HepG2 (cell line): ENCODE results near the gene CCDC18. TPM values are rescaled to one million over a fixed set of nuclear protein-coding genes. Genes with fewer than 3 reads are reported as not detected.

Source experiments
- CREM ChIP-seq, 2 experiments: sonication (generic) in 1 of 2; formaldehyde crosslinking in 1 of 2; IDR thresholded peaks; 2 replicates each; pipeline versions ENCODE4 v1.4.0 to v1.6.1; 2016 to 2020; ENCODE audit warnings: antibody characterized with exemption in 1 of 2, mild to moderate bottlenecking in 1 of 2, missing genetic modification reagents in 1 of 2
- ESRRA ChIP-seq: sonication (generic); formaldehyde crosslinking; IDR thresholded peaks from 2 replicates; pipeline ENCODE4 v1.5.1; 2020; ENCODE audit warnings: mild to moderate bottlenecking, low read depth, missing genetic modification reagents
- GTF2F1 ChIP-seq: fragments of 150-350 bp; IDR thresholded peaks from 2 replicates; pipeline ENCODE4 v1.6.1; 2014; ENCODE audit warnings: low read length
- HES4 ChIP-seq: sonication (generic); formaldehyde crosslinking; IDR thresholded peaks from 2 replicates; pipeline ENCODE4 v1.9.0; 2021; ENCODE audit warnings: mild to moderate bottlenecking, missing genetic modification reagents, borderline replicate concordance
- HNF4A ChIP-seq: sonication (generic); formaldehyde crosslinking; IDR thresholded peaks from 2 replicates; pipeline ENCODE4 v1.4.0; 2020; ENCODE audit warnings: missing genetic modification reagents
- MAFK ChIP-seq, 2 experiments: IDR thresholded peaks in 1 of 2; conservative IDR thresholded peaks in 1 of 2; 2 replicates each; pipeline ENCODE4 v1.6.1; 2011; ENCODE audit warnings: improper control_type of control experiment in 2 of 2, low read length in 2 of 2
- MXD4 ChIP-seq: IDR thresholded peaks from 2 replicates; pipeline ENCODE4 v1.6.1; 2016; ENCODE audit warnings: mild to moderate bottlenecking, missing biosample characterization, missing genetic modification reagents
- PHF8 ChIP-seq: sonication (generic); formaldehyde crosslinking; IDR thresholded peaks from 2 replicates; pipeline ENCODE4 v1.5.0; 2020; ENCODE audit warnings: missing genetic modification reagents
- TAF15 ChIP-seq: fragments of 200-400 bp; formaldehyde crosslinking; IDR thresholded peaks from one replicate; pipeline ENCODE4 v1.6.1; 2018; ENCODE audit warnings: mild to moderate bottlenecking, low read depth, low read length; ENCODE audit not compliant: poor library complexity, severe bottlenecking
- TEAD2 ChIP-seq: sonication (generic); formaldehyde crosslinking; IDR thresholded peaks from 2 replicates; pipeline ENCODE4 v1.9.0; 2021; ENCODE audit warnings: missing genetic modification reagents
- TP53 ChIP-seq: sonication (generic); formaldehyde crosslinking; conservative IDR thresholded peaks from 2 replicates; pipeline ENCODE4 v1.4.0; 2020; ENCODE audit warnings: missing genetic modification reagents
- U2AF2 ChIP-seq: fragments of 200-400 bp; formaldehyde crosslinking; IDR thresholded peaks from 2 replicates; pipeline ENCODE4 v1.6.1; 2017; ENCODE audit warnings: low read depth, mild to moderate bottlenecking, low read length
- XRCC5 ChIP-seq: fragments of 200-400 bp; formaldehyde crosslinking; optimal IDR thresholded peaks from 2 replicates; pipeline ENCODE3; 2017; ENCODE audit warnings: mild to moderate bottlenecking, low read length
- ZFP41 ChIP-seq: sonication (generic); formaldehyde crosslinking; IDR thresholded peaks from 2 replicates; pipeline ENCODE4 v1.4.0; 2020; ENCODE audit warnings: mild to moderate bottlenecking, missing genetic modification reagents, borderline replicate concordance
- polyA plus RNA-seq, 8 experiments: library from polyadenylated mRNA; depleted of rRNA in 3 of 8; stranded (reverse) in 7 of 8; unstranded in 1 of 8; fragments of >200 nt; fragmentation: Illumina TruSeq in 4 of 8; extraction: Trizol in 4 of 8; gene quantifications; 2 replicates each; pipeline versions ENCODE4 v1.2.1 to v1.2.3, GENCODE V29; 2011 to 2016; ENCODE audit warnings: low read depth in 4 of 8, missing spikeins in 1 of 8, mixed read lengths in 1 of 8; ENCODE audit not compliant: insufficient read depth in 1 of 8
- total RNA-seq, 5 experiments: library from RNA; depleted of rRNA; stranded (reverse); fragments of >200 nt; fragmentation: Illumina TruSeq; extraction: Trizol; gene quantifications; 2 replicates each; pipeline ENCODE4 v1.2.3, GENCODE V29; 2016; ENCODE audit warnings: low read depth in 1 of 5
- TF ChIP-seq, protein P1 (sequence below): sonication (generic); formaldehyde crosslinking; IDR thresholded peaks from 2 replicates; pipeline ENCODE4 v1.5.0; 2020; ENCODE audit warnings: missing genetic modification reagents
- TF ChIP-seq, protein P2 (sequence below): sonication (generic); formaldehyde crosslinking; IDR thresholded peaks from 2 replicates; pipeline ENCODE4 v1.4.0; 2020; ENCODE audit warnings: low read depth, missing genetic modification reagents
- TF ChIP-seq, protein P3 (sequence below): sonication (generic); formaldehyde crosslinking; IDR thresholded peaks from 2 replicates; pipeline ENCODE4 v1.5.1; 2020; ENCODE audit warnings: mild to moderate bottlenecking, missing genetic modification reagents, moderate library complexity
- TF ChIP-seq, protein P4 (sequence below): sonication (generic); formaldehyde crosslinking; conservative IDR thresholded peaks from 2 replicates; pipeline ENCODE4 v1.4.0; 2020; ENCODE audit warnings: missing genetic modification reagents

The CCDC18 gene
- total and polyA plus RNA-seq, 2 of the 13 experiments (the other 11 are each of a cell fraction or from before 2014, with no cell fraction given): 1.9 to 18.4 TPM

DNA sequence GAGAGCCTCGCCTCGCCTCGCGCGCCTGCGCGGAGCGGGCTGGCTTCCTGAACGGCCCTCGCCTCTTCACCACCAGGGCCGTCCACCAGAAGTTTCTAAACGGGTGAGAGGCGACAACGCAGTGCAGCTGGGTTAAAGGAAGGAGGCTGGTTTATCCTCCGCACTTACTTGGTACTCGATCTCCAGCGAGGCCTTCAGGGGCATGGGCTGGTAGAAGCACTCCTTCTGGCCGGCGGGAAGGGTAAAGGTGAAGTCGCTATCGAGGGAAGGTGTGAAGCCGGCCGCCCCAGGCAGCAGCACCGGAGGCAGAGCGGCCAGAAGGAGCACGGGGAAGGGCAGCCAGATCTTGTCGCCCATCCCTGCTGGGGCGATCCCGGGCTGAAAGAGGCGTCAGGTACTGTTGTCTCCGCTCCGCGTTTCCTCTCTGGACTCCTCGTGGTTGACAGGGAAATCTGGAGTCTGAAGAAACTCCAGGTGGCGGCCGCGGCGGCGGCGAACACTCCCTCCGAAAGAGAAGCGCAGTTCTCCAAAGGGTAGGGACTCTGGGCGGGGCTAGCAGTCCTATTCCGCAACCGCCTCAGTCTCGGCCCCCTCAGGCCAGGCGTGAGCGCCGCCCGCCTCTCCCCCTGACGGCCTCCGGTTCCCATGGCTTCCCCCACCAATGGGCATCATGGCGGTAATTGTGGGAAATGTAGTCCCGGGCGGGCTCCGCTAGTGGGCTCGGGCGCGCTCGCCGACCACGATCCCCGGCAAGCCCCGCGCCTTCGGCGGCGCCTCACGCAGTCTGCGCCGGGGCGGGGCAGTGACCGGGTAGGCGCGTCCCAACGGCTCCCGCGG is 420 bp upstream of the CCDC18 start, which contains the start of gene TMED5 (continued):
- TF ChIP-seq HNF4A (CRISPR knock-in tag) (peak; percentile 25; the same call in 1 of the 2 replicates), TAF15 (no peak), PHF8 (peak; percentile 76), HES4 (CRISPR knock-in tag) (peak; percentile 79), TP53 (CRISPR knock-in tag) (no peak), MAFK (conservative IDR thresholded peaks at IDR 0.05 in 1 of 2, IDR thresholded peaks at IDR 0.05 in 1 of 2; ENCODE audit: low read length in 2 of 2) (no peak), TEAD2 (CRISPR knock-in tag) (no peak), CREM (IDR thresholded peaks at IDR 0.05) (peak; percentile 54; the same call in 1 of the 2 replicates), CREM (CRISPR knock-in tag; IDR thresholded peaks at IDR 0.05) (no peak), GTF2F1 (no peak), MXD4 (peak; percentile 51; the same call in 1 of the 2 replicates), XRCC5 (peak; percentile 31), ESRRA (CRISPR knock-in tag) (peak; percentile 30; the same call in 1 of the 2 replicates), U2AF2 (no peak; the same call in 1 of the 2 replicates), ZFP41 (CRISPR knock-in tag) (peak; percentile 70; the same call in 1 of the 2 replicates)
- TF ChIP-seq, protein P1, sequence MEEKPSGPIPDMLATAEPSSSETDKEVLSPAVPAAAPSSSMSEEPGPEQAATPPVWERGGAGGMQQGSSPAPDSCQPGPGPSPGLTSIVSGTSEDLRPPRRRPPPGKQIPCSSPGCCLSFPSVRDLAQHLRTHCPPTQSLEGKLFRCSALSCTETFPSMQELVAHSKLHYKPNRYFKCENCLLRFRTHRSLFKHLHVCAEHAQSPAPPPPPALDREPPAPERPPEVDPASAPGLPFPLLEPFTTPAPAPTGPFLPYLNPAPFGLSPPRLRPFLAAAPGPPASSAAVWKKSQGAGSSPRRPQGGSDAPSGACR (CRISPR knock-in tag): no peak; the same call in 1 of the 2 replicates
- TF ChIP-seq, protein P2, sequence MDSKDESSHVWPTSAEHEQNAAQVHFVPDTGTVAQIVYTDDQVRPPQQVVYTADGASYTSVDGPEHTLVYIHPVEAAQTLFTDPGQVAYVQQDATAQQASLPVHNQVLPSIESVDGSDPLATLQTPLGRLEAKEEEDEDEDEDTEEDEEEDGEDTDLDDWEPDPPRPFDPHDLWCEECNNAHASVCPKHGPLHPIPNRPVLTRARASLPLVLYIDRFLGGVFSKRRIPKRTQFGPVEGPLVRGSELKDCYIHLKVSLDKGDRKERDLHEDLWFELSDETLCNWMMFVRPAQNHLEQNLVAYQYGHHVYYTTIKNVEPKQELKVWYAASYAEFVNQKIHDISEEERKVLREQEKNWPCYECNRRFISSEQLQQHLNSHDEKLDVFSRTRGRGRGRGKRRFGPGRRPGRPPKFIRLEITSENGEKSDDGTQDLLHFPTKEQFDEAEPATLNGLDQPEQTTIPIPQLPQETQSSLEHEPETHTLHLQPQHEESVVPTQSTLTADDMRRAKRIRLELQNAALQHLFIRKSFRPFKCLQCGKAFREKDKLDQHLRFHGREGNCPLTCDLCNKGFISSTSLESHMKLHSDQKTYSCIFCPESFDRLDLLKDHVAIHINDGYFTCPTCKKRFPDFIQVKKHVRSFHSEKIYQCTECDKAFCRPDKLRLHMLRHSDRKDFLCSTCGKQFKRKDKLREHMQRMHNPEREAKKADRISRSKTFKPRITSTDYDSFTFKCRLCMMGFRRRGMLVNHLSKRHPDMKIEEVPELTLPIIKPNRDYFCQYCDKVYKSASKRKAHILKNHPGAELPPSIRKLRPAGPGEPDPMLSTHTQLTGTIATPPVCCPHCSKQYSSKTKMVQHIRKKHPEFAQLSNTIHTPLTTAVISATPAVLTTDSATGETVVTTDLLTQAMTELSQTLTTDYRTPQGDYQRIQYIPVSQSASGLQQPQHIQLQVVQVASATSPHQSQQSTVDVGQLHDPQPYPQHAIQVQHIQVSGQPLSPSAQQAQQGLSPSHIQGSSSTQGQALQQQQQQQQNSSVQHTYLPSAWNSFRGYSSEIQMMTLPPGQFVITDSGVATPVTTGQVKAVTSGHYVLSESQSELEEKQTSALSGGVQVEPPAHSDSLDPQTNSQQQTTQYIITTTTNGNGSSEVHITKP (CRISPR knock-in tag): no peak; the same call in 1 of the 2 replicates
- TF ChIP-seq, protein P3, sequence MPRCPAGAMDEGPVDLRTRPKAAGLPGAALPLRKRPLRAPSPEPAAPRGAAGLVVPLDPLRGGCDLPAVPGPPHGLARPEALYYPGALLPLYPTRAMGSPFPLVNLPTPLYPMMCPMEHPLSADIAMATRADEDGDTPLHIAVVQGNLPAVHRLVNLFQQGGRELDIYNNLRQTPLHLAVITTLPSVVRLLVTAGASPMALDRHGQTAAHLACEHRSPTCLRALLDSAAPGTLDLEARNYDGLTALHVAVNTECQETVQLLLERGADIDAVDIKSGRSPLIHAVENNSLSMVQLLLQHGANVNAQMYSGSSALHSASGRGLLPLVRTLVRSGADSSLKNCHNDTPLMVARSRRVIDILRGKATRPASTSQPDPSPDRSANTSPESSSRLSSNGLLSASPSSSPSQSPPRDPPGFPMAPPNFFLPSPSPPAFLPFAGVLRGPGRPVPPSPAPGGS (CRISPR knock-in tag): peak; percentile 40; the same call in 1 of the 2 replicates
- TF ChIP-seq, protein P4, sequence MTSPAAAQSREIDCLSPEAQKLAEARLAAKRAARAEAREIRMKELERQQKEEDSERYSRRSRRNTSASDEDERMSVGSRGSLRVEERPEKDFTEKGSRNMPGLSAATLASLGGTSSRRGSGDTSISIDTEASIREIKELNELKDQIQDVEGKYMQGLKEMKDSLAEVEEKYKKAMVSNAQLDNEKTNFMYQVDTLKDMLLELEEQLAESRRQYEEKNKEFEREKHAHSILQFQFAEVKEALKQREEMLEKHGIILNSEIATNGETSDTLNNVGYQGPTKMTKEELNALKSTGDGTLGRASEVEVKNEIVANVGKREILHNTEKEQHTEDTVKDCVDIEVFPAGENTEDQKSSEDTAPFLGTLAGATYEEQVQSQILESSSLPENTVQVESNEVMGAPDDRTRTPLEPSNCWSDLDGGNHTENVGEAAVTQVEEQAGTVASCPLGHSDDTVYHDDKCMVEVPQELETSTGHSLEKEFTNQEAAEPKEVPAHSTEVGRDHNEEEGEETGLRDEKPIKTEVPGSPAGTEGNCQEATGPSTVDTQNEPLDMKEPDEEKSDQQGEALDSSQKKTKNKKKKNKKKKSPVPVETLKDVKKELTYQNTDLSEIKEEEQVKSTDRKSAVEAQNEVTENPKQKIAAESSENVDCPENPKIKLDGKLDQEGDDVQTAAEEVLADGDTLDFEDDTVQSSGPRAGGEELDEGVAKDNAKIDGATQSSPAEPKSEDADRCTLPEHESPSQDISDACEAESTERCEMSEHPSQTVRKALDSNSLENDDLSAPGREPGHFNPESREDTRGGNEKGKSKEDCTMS (CRISPR knock-in tag): no peak
